Gastrocnemius medialis (tissue), 4 donors: ENCODE results near the gene CCL14.

Experiments
- POLR2A ChIP-seq, 2 donors: fragments of 450-650 bp; IDR thresholded peaks; one replicate each; pipeline ENCODE4 v1.6.1; 2017; ENCODE audit warnings: antibody characterized with exemption in 2 of 2, mild to moderate bottlenecking in 2 of 2, moderate library complexity in 2 of 2
- TF ChIP-seq, protein P1 (sequence below), 5 experiments: fragments of 450-650 bp in 3 of 5; fragments of 200-600 bp in 2 of 5; sonication (generic) in 2 of 5; IDR thresholded peaks in 4 of 5; conservative IDR thresholded peaks in 1 of 5; 1 replicate in 4 of 5; 2 replicates in 1 of 5; pipeline ENCODE4 v1.5.1; 2016 to 2019; ENCODE audit warnings: antibody characterized with exemption in 5 of 5, mild to moderate bottlenecking in 3 of 5, moderate library complexity in 3 of 5

DNA sequence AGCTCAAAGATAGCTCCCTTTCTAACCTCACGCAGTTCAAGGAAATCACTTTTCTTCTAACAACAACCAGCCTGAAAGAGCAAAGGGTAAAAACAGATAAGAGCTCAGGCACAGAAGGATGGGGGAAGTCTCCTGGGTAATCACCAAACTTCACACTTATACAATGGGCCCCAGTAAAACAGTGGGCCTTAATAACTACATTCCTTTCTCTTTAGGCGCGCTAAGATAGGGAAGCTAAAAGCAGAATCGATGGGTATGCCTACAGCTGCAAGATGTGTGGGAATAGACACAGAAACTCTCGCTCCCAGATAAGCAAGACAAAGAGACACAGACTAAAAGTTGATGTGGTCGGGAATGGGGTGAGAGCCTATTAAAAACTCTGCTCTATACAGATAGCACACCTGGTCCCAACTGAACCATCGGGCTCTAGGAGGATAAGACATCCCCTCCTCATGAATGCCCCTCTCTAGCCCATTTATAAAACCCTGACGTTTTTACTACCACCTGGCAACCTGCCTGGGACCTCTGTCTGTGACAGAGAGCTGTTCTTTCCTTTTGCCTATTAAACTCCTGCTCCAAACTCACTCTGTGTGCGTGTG lies 43.8 kb downstream of the CCL14 start:
- TF ChIP-seq, protein P1, sequence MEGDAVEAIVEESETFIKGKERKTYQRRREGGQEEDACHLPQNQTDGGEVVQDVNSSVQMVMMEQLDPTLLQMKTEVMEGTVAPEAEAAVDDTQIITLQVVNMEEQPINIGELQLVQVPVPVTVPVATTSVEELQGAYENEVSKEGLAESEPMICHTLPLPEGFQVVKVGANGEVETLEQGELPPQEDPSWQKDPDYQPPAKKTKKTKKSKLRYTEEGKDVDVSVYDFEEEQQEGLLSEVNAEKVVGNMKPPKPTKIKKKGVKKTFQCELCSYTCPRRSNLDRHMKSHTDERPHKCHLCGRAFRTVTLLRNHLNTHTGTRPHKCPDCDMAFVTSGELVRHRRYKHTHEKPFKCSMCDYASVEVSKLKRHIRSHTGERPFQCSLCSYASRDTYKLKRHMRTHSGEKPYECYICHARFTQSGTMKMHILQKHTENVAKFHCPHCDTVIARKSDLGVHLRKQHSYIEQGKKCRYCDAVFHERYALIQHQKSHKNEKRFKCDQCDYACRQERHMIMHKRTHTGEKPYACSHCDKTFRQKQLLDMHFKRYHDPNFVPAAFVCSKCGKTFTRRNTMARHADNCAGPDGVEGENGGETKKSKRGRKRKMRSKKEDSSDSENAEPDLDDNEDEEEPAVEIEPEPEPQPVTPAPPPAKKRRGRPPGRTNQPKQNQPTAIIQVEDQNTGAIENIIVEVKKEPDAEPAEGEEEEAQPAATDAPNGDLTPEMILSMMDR (IDR thresholded peaks at IDR 0.05 in 4 of 5, conservative IDR thresholded peaks at IDR 0.05 in 1 of 5): no peak
- TF ChIP-seq POLR2A (IDR thresholded peaks at IDR 0.05): no peak
